ENCODE results near the gene GAN.
A peak's percentile ranks its signal among the peaks of the same experiment; 100 is the strongest.

Gene GAN

DNA sequence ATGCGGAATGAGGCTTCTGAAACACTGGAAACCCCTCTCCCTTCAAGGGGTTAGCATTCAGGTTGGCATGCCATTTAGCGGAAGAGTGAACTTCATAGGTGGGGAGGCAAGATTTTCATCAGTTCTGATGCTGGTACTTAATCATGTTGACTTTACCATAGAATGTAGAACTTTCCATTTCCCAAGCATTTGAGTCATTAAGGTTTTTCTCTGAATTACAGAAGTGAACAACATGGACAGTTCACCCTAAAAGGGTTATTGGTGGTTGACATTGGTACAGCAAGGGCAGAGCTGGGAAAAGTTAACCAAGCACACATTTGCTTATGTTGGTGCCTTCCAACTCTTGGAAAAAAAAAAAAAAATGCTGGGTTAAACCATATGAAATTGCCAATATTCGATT is 39.1 kb downstream of the GAN start:
- no peak for DNase-seq (ENCODE audit: low spot score)

DNA sequence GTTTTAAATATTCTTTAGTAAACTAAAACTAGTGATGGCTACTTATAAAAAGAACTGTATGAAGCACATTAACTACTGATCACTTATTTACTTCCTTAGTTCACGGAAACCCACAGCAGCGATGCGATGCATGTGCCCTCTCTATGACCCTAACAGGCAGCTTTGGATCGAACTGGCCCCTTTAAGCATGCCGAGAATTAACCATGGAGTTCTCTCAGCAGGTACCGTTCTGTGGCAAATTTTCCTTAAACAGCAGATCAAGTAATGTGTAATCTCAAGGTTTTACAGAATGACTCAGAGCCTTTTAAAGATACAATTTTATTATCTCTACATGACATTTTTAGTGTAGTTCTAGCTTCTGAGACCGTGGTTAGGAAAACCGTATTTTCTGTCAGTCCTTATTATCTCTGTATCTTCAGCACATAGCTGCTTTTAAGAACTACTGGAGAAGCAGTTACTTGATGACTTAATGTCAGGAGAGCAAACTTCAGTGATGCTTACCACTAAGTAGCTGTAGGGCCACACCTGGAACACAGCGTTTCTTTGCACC is 43.0 kb downstream of the GAN start:
- no peak for DNase-seq (ENCODE audit: low spot score)

DNA sequence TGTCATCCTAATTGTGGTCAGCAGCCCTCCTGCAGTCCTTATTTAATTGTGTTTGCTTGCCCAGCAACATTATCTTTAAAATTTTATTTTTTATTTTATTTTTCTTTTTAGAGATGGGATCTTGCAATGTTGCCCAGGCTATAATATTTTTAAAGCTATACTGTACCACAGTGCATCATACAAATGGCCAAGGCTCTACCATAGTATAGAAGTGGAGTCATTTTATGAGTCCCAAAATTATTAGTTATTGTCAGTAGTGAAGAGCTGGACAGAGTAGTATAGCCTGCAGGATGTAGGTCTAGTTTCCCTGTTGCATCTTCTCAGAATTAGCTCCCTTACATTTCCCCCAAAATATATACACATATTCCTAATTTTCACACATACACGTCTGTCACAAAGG is 44.1 kb downstream of the GAN start:
- DNase-seq (ENCODE audit: low spot score) = no peak

DNA sequence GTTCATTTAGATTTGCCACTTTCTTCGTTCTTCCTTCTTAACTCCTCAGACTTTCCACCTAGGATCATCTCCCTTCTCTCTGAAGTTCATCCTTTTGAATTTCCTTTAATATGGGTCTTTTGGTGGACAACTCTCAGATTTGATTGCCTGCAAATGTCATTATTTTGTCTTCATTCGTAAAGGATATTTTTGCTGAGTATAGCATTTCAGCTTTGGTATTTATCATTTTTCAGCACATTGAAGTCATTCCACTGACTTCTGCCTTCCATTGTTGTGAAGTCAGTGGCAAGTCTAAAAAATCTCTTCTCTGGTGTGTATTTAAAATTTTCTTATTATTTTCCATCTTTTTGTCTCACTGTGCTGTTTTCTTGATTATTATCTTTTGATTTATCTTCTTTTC is 45.4 kb downstream of the GAN start:
- no peak for DNase-seq (ENCODE audit: low spot score)

DNA sequence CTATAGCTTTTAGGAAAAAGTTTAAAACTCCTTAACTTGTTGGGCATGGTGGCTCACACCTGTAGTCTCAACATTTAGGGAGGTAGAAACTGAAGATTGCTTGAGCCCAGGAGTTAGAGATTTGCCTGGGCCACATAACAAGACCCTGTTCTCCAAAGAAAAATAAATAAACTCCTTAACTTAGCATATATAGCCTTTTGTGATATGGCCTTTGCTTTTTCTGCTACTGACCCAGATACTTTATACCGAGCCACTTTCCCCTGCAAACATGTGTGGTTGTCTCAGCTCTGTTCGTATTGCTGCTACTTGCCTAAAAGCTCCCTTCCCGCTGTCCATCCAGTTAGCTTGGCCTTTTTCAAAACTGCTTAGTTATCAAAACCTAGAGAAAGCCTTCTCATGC is 51.0 kb downstream of the GAN start:
- no peak for DNase-seq (ENCODE audit: low spot score)

DNA sequence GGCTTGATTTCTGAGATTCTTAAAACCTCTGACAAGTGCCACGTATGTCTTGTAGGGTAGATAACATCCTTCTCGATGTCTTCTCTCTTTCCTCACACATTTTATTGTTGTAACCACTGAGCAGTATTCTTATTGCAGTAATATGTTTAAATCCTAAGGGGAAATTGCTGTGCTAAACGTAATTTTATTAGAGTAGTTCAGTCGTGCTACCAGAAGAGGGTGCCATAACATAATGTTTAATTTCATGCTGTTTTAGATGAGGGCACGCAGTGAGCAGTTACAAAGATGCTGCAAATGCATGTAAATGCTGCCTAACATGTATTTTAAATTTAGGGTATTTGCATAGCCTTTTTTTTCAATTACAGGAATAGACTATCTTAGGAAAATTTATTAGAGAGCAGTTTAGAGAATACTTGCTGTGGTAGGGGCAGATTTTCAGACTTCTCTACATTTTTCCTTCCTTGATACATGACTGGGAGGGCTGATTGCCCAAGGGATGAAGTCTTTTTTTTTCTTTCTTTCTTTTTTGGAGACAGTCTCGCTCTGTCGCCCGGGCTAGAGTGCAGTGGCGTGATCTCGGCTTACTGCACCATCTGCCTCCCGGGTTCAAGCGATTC is 51.7 kb downstream of the GAN start:
- DNase-seq (ENCODE audit: low spot score) = peak; percentile 60

DNA sequence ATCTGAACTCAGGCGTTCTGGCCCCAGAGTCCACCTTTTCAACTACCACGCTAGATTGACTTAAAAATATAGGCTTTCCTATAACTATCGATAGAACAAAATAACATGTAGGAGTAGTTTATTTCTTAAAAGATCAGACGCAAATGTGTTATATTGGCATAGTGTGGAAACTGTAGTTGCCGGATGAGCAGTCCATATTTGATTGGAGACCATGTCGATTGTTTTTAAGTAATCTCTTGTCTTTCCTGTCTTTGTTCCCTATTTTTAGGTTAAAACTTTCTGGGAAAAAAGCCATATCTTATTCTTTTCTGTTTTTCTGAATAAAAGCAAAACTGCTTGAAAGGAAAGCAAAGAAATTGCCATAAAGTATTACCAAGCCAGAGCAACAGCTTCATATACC is 53.1 kb downstream of the GAN start:
- DNase-seq (ENCODE audit: low spot score) = no peak

DNA sequence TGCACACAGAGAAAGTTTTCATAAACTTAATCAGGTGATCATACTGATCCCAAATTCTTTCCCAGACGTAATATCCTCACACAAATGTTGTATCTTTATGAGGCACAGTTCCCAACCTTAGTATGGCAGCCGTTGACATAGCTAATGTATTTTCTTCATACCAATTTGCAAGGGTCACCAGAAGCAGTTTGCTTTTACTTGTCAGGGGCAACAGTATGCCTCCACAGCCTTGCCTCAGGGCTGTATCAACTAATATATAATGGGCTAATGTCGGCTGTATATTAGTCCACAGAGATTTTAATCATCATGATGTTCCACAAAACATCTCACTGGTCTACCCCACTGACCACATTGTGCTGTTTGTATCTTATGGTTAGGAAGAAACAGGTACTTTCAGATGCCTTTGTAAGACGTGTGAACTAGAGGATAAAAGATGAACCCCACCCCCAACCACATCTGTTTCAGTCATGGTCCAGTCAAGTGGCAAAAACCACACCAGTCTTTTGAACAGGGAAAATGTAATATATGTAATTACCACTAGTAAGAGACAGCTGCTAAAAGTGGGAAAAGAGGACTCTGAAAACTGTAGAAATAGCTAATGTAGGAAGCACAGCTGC is 55.2 kb downstream of the GAN start:
- no peak for DNase-seq (ENCODE audit: low spot score)

DNA sequence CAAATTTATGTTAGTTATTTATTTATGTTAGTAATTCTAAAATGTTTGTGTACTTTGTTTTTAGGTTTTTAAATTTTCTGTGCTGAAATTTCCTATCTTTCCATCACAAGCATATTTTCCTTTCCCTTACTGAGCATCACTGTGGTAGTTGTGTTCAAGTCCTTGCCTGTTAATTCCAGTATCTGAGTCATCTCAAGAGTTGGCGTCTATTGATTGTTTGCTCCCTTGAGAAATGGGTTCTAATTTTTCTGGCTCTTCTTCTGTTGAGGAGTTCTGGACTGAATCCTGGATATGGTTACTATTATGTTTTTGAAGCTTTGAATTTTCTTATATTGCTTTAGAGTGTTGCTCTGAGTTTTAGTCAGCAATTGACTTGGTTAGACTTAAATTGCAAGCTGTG is 56.3 kb downstream of the GAN start:
- no peak for DNase-seq (ENCODE audit: low spot score)

DNA sequence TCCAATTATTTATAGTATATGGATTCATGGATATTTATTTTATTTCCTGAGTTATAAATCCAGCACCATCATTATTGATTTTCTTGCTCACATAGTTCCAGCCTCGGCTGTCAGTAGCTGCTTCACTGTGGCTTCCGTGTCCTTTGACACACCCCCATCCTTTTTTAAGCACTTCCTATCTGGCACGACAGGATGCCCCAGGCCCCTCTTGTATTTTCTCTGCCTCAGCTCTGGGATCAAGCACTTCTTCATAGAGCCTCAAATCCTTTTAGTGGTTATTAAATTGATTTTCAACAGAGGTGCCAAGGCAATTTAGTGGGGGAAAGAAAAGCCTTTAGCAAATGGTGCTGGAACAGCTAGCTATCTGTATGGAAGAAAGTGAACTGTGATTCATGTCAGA is 59.8 kb downstream of the GAN start:
- no peak for DNase-seq (ENCODE audit: low spot score)

DNA sequence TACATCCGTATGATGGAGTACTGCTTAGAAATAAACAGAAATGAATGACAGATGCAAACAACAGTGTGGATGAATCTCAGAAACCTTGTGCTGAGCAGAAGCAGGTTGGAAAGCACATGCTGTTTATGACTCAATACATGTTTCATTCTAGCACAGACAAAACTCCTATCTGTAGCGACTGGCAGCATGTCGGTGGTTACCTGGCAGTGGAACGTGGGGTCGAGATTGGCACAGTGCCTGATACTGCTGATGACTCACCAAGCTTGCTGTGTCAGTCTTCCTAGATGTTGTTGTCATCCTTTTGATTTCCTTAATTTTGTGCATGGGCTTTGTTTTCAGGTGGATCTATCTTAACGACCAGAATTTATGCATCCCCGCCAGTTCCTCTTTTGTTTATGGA is 62.1 kb downstream of the GAN start:
- DNase-seq (ENCODE audit: low spot score) = peak; percentile 88

DNA sequence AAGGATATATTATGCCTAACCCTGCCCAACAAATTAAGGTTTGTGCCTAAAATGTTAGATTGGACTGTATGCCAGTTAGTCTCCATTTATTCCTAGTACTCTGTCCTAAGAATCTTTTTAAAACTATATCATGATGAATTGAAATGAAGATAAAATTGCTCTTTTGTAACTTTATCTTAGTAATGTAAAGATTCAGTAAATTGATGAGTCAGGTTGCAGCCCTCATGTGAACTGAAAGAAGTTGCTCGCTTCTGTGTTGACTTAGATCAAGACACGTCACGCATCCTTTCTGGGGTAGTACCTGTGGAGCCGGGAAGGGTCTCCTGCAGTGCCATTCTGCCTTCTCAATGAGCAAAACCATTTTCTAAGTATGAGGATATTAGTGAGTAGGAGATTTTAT is 63.3 kb downstream of the GAN start:
- no peak for DNase-seq (ENCODE audit: low spot score)

DNA sequence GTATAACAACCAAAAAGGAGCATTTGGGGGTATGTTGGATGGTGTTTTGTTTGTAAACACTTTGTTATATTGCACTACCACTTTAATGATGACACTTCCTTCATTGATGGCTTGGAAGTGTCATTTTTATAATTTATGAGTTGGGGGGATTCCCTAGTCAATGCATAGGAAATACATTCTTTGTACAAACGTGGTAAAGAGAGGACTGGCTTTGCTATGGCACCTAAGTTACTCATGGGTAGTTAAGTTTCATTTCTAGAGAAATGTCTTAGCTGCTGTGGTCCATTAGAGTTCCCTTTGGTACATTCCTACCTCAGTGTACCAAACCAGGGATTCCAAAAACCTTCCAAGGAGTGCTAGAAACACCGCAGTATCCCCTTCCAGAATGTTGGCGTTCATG is 66.2 kb downstream of the GAN start:
- DNase-seq (ENCODE audit: low spot score) = no peak

DNA sequence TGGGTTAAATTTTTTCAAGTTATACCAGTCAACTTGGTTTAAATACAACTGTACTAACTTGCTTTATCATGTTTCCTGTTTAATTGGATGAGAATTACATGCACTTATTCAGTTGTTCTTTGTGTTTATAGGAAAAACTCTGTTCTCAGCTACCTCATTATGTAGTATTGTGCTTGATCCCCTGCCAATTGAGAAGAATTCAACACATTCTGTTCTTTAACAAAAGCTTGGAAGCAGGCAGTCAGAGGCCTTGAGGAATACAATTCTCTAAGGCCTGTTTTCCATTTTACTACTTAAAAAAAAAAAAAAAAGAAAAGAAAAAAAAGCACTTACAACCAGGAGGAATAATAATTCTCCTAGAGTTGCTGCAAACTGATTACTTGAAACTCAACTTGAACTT is 69.2 kb downstream of the GAN start:
- DNase-seq (ENCODE audit: low spot score) = no peak

DNA sequence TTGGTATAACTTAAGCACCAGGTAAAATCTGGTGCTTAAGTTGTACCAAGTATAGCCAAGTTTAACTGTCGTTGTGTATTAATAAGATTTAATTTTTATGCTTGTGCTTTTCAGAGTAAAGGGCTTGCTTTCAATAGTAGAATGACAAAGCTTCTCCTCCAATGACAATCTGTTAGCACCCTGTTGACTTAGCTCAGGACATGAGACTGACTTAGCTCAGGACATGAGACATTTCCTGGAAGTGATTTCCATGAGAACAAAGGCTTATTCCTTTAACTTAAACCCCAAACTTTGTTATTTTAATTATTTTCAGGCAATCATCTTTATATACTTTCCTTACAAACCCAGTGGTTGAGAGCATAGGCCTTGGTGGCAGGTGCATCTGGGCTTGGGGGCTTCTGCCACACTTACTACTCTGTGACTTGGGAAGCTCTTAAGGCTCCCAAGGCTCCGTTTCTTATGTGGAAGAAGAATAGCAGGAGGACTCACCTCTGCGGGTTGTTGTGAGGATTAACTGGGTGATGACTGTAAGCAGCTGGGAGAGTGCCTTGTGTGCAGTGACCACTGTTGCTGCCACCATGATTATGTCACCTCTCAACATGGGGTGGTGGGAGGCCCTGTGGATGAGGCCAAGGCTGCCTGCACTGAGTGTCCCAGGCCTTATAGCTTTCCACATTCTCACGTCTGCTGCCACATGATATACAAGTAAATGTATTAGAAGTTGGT is 70.4 kb downstream of the GAN start:
- DNase-seq (ENCODE audit: low spot score) = no peak

DNA sequence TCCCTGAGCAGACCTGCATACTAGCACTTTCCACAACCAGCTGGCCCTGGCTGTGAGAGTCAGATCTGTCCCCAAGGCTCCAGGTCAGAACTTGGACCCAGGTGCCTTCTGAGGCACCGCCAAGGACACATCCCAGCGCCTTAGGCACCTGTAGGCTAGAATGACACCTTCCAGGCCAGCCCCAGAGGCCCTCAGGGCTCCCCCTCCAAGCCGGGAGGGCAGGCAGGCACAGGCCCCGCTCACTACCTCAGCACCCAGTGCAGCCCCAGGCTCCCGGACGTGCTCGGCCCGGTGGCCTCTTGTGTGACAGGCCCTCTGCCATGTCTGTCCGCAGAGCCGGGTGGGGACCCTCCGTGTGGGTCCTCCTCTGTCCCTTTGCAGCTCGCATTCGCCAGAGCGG is 73.6 kb downstream of the GAN start:
- DNase-seq (ENCODE audit: low spot score) = no peak

DNA sequence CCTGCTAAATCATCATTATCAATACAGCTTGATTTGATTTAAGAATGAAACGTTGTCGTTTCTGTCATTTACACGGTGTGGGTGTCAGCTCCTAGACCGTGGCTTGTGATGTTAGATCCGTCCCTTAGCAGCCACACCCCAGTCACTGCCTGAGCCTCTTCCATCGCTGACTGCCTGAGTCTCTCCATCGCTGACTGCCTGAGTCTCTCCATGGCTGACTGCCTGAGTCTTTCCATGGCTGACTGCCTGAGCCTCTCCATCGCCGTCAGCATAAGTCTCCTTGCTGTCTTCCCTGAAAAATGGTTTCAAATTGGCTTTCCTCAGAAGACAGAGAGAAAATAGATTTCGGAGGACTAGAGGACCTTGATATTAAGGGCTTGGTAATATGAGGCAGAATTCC is 76.1 kb downstream of the GAN start:
- DNase-seq (ENCODE audit: low spot score) = no peak

DNA sequence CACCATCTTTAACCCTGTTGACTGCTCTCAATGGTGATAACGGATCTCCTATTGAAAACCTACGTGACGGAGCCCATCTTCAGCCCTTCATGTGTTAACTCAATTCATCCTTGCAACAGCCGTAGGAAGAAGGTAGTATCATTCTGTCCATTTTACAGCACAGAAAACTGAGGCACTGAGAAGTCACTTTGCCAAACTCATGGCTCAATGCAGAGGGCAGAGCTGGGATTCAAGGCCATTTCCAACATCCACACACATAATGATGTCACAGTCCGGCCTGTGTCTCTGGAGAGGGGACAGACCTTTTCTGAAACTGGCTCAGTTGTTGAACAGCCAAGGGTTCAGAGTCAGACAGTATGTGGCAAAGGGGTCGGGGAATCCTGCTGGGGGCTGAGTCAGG is 77.2 kb downstream of the GAN start:
- DNase-seq (ENCODE audit: low spot score) = no peak

DNA sequence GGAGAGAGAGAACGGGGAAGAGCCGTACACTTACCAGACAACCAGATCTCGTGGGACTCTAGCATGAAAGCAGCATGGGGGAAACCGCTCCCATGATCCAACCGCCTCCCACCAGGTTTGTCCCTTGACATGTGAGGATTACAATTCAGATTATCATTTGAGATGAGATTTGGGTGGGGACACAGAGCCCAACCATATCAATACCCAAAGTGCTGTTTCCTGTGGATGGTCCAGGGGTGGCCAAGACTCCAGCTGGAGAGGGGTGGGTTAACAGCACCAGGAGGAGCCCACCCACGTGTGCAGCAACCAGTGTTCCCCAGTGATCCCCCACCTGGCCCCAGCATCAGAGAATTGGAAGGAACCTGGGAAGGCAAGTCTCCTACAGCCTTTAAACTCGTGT is 79.7 kb downstream of the GAN start:
- DNase-seq (ENCODE audit: low spot score) = no peak

DNA sequence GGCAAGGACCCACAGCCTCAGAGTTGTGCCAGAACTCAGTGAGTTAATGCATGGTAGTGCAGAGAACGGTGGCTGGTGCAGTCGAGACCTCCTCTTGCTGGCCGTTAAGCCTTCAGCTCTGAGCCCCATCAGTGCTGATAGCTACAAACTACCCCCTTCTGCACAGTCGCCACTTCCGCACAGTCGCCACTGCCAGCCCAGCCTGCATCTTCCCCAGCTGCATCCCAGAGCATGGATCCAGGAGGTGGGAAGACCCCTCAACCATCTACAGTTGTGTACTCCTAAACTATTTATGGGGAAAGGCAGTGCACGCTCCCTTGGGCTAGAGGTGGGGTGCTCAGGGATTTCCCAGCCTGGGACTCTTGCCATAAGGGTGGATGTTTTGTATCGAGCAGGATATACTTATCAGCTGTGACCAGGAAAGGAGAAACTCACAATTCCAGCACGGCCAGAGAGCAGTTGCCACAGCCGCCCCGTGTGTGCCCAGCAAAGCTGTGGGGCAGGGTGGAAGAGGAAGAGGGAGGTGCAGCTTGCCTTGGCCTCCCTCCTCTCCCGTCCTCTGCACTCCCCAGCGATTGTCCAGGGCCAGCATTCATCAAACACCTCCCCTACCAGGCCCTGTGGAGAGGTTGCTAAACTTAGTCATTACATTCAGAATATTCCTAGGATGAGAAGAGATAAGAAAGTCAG is 80.3 kb downstream of the GAN start:
- DNase-seq (ENCODE audit: low spot score) = no peak

DNA sequence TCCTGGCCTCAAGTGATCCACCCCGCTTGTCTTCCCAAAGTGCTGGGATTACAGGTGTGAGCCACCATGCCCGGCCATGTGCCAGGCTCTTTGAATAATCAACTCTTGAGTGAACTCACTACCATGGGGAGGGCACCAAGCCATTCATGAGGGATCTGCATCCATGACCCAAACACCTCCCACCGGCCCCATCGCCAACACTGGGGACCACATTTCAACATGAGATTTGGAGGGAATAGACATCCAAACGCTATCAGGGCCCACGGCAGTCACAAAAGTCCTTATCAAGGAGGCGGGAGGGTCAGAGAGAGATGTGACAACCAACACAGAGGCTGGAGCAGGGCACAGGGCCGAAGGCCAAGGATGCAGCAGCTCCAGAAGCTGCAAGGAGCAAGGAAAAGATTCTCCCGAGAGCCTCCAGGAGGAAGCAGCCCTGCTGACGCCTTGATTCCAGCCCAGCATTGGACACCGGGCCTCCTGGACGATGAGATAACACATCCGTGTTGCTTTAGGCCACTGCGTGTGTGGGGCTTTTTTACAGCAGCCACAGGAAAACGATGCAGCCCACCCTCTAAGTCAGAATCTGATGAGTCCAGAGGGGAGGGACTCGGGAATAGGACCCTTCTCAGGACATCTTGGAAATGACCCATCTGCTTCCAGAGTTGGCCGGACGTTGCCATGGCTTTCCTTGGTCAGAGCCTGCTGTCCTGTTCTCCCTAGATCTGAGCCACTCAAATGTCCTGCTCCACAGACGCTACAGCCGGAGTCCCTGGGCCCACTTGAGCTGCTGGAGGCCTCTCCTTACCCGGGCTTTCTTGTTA is 82.5 kb downstream of the GAN start:
- DNase-seq (ENCODE audit: low spot score) = no peak

DNA sequence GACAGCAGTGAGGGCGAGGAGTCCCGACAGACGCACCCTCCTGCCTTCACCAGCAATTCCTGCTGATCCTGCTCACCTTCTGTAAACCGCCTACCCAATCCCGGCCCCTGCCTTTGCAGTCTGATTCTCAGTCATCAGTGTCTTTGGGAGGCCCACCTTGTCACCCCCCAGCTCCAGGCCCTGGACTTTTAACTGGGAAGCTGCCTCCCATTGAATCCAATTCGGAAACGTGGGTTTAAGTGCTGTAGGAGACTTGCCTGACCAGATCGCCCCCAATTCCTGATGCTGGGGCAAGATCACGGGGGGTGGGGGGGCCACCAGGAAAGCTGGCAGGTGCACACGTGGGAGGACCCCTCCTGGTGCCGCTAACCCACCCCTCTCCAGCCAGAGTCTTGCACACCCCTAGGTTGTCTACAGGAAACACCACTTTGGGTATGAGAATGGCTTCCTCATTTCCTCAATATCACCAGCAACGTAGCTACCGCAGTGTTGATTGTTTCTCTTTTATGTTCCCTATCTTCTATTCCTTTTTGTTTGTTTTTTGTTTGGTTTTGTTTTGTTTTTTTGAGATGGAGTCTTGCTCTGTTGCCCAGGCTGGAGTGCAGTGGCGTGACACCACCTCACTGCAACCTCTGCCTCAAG is 83.2 kb downstream of the GAN start:
- DNase-seq (ENCODE audit: low spot score) = no peak

Measured in kidney tubule cell (primary cell).